SK-N-SH (cell line): Measurements from ENCODE around the gene GDPD2.

Source experiments
- MEF2A ChIP-seq: IDR thresholded peaks from 2 replicates; pipeline ENCODE4 v1.4.0; 2012; ENCODE audit warnings: low read depth, borderline replicate concordance
- TAF1 ChIP-seq: IDR thresholded peaks from 2 replicates; pipeline ENCODE4 v1.6.1; 2012; ENCODE audit warnings: low read depth, mild to moderate bottlenecking, low read length, moderate library complexity, borderline replicate concordance
- TF ChIP-seq, protein P1 (sequence below): fragments of 200-600 bp; sonication (generic); IDR thresholded peaks from 2 replicates; pipeline ENCODE4 v1.6.1; 2017; ENCODE audit warnings: antibody characterized with exemption, mild to moderate bottlenecking, moderate library complexity

DNA sequence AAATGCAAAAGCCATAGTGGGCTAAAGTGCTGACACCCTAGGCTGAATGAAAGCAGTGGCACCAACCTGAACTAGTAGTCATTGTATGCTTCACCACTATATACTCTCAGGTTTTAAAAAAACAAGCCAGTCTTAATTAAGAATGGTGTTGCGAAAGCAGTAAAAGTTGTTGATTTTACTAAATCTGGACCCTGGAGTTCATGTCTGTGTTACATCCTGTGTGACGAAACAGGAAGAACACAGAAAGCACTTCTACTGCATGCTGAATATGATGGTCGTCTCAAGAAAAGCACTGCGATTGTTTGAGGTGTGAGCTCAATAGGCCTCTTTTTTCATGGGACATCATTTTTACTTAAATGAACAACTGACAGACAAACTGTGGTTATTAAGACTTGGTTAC lies 24.2 kb upstream of the GDPD2 start:
- TF ChIP-seq, protein P1, sequence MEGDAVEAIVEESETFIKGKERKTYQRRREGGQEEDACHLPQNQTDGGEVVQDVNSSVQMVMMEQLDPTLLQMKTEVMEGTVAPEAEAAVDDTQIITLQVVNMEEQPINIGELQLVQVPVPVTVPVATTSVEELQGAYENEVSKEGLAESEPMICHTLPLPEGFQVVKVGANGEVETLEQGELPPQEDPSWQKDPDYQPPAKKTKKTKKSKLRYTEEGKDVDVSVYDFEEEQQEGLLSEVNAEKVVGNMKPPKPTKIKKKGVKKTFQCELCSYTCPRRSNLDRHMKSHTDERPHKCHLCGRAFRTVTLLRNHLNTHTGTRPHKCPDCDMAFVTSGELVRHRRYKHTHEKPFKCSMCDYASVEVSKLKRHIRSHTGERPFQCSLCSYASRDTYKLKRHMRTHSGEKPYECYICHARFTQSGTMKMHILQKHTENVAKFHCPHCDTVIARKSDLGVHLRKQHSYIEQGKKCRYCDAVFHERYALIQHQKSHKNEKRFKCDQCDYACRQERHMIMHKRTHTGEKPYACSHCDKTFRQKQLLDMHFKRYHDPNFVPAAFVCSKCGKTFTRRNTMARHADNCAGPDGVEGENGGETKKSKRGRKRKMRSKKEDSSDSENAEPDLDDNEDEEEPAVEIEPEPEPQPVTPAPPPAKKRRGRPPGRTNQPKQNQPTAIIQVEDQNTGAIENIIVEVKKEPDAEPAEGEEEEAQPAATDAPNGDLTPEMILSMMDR = no peak
- TF ChIP-seq MEF2A = no peak
- no peak for TF ChIP-seq TAF1
